Measurements from ENCODE around the gene SLC22A31.

The SLC22A31 gene

GRCh38 chr16:89243664-89244063 is 43.3 kb upstream of the SLC22A31 start:
- no peak overlapping the region for H3K4me3 ChIP-seq (ENCODE audit: low read depth, low read length)
- no peak for TF ChIP-seq CTCF (IDR thresholded peaks at IDR 0.05; ENCODE audit: low read depth, low read length)

GRCh38 chr16:89242795-89243200 is 42.5 kb upstream of the SLC22A31 start:
- TF ChIP-seq CTCF (IDR thresholded peaks at IDR 0.05; ENCODE audit: low read depth, low read length), result no peak
- H3K4me3 ChIP-seq (ENCODE audit: low read depth, low read length), result no peak overlapping the region

- H3K4me3 ChIP-seq (ENCODE audit: low read depth, low read length), result peak overlapping the region; percentile 66
- no peak for TF ChIP-seq CTCF (IDR thresholded peaks at IDR 0.05; ENCODE audit: low read depth, low read length)
These were observed 41.1 kb upstream of the SLC22A31 start for GRCh38 chr16:89241187-89242007.

GRCh38 chr16:89237733-89238132 is 37.4 kb upstream of the SLC22A31 start:
- TF ChIP-seq CTCF (IDR thresholded peaks at IDR 0.05; ENCODE audit: low read depth, low read length), result no peak
- no peak overlapping the region for H3K4me3 ChIP-seq (ENCODE audit: low read depth, low read length)

- TF ChIP-seq CTCF (IDR thresholded peaks at IDR 0.05; ENCODE audit: low read depth, low read length), result no peak
- H3K4me3 ChIP-seq (ENCODE audit: low read depth, low read length), result no peak overlapping the region
These were observed 33.5 kb upstream of the SLC22A31 start for GRCh38 chr16:89233678-89234490.

- TF ChIP-seq CTCF (IDR thresholded peaks at IDR 0.05; ENCODE audit: low read depth, low read length), result no peak
- no peak overlapping the region for H3K4me3 ChIP-seq (ENCODE audit: low read depth, low read length)
These were observed 31.8 kb upstream of the SLC22A31 start for GRCh38 chr16:89232107-89232506.

GRCh38 chr16:89230255-89230654 is 29.9 kb upstream of the SLC22A31 start:
- TF ChIP-seq CTCF (IDR thresholded peaks at IDR 0.05; ENCODE audit: low read depth, low read length), result no peak
- no peak overlapping the region for H3K4me3 ChIP-seq (ENCODE audit: low read depth, low read length)

All from WI38 (cell line).